Measurements from ENCODE around the gene MRPL37. TPM values are rescaled to one million over a fixed set of nuclear protein-coding genes. Genes with fewer than 3 reads are reported as not detected.

The MRPL37 gene
- total RNA-seq, 2 experiments from 2014 or later = 107 to 126 TPM

DNA sequence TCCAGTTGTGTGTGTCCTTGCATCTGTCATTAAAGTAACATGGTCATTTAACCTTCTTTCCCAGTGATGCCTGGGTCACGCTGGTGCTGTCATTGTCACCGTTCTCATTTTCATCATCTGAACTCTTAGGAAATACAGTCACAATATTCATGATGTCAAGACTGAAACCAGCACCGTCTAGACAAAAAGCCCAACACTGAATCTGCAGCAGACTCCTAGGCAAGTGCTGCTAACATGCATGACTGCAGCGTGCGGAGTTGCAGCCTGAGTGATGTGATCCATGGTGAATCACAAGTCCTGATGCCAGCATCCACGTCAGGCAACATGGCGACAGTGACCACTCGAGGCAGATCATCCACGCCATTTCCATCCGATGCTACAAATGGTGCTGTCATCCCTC lies 37.6 kb downstream of the MRPL37 start:
- H4K20me1 ChIP-seq (ENCODE audit: insufficient read depth, low read length) = no peaks in the 10 kb centered on the region
- intact Hi-C loops (cut with micrococcal nuclease; ENCODE audit: unreplicated experiment) = no loop called here
- H3K4me1 ChIP-seq (ENCODE audit: insufficient read depth, low read length, poor library complexity, severe bottlenecking) = no peaks in the 10 kb centered on the region
- H3K9me2 ChIP-seq (ENCODE audit: insufficient read depth, low read length) = no peaks in the 10 kb centered on the region
- no peak overlapping the region for H3K4me3 ChIP-seq (ENCODE audit: low read depth, low read length, poor library complexity, severe bottlenecking)
- H3K9me3 ChIP-seq (ENCODE audit: low read length) = no peaks in the 10 kb centered on the region
- no peak for DNase-seq (ENCODE audit: low spot score)
- peaks cover 16% of the 10 kb centered on the region for H3K36me3 ChIP-seq (ENCODE audit: insufficient read depth, low read length)
- ChIA-PET CTCF (ENCODE audit: unreplicated experiment) (no interaction called here), POLR2A (no interaction called here)
- no peak overlapping the region for H3K27ac ChIP-seq (ENCODE audit: low read depth, low read length, poor library complexity, severe bottlenecking)
- H2AFZ ChIP-seq (ENCODE audit: low read length) = no peak overlapping the region
- H3K4me2 ChIP-seq (ENCODE audit: low read length) = no peak overlapping the region
- TF ChIP-seq, protein P1, sequence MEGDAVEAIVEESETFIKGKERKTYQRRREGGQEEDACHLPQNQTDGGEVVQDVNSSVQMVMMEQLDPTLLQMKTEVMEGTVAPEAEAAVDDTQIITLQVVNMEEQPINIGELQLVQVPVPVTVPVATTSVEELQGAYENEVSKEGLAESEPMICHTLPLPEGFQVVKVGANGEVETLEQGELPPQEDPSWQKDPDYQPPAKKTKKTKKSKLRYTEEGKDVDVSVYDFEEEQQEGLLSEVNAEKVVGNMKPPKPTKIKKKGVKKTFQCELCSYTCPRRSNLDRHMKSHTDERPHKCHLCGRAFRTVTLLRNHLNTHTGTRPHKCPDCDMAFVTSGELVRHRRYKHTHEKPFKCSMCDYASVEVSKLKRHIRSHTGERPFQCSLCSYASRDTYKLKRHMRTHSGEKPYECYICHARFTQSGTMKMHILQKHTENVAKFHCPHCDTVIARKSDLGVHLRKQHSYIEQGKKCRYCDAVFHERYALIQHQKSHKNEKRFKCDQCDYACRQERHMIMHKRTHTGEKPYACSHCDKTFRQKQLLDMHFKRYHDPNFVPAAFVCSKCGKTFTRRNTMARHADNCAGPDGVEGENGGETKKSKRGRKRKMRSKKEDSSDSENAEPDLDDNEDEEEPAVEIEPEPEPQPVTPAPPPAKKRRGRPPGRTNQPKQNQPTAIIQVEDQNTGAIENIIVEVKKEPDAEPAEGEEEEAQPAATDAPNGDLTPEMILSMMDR (conservative IDR thresholded peaks at IDR 0.05; ENCODE audit: low read length) = no peak
- no peak for TF ChIP-seq EZH2phosphoT487 (IDR thresholded peaks at IDR 0.05; ENCODE audit: borderline replicate concordance, low read depth, low read length)
- no peaks in the 10 kb centered on the region for H3K79me2 ChIP-seq (ENCODE audit: insufficient read depth, low read depth, low read length)
- BruUV-seq (replicated peaks) = no TSS peak

GRCh38 chr1:54238353-54239034 lies 38.5 kb downstream of the MRPL37 start:
- ChIA-PET CTCF (ENCODE audit: unreplicated experiment) (no interaction called here), POLR2A (no interaction called here)
- no peak for TF ChIP-seq EZH2phosphoT487 (IDR thresholded peaks at IDR 0.05; ENCODE audit: borderline replicate concordance, low read depth, low read length)
- TF ChIP-seq, protein P1 (conservative IDR thresholded peaks at IDR 0.05; ENCODE audit: low read length) = no peak
- H3K27ac ChIP-seq (ENCODE audit: low read depth, low read length, poor library complexity, severe bottlenecking) = no peak overlapping the region
- H4K20me1 ChIP-seq (ENCODE audit: insufficient read depth, low read length) = no peaks in the 10 kb centered on the region
- H2AFZ ChIP-seq (ENCODE audit: low read length) = no peak overlapping the region
- H3K36me3 ChIP-seq (ENCODE audit: insufficient read depth, low read length) = peaks cover 16% of the 10 kb centered on the region
- intact Hi-C loops (cut with micrococcal nuclease; ENCODE audit: unreplicated experiment) = no loop called here
- no peaks in the 10 kb centered on the region for H3K9me2 ChIP-seq (ENCODE audit: insufficient read depth, low read length)
- H3K9me3 ChIP-seq (ENCODE audit: low read length) = no peaks in the 10 kb centered on the region
- no peak overlapping the region for H3K4me2 ChIP-seq (ENCODE audit: low read length)
- no TSS peak for BruUV-seq (replicated peaks)
- DNase-seq (ENCODE audit: low spot score) = no peak
- H3K79me2 ChIP-seq (ENCODE audit: insufficient read depth, low read depth, low read length) = no peaks in the 10 kb centered on the region
- H3K4me3 ChIP-seq (ENCODE audit: low read depth, low read length, poor library complexity, severe bottlenecking) = no peak overlapping the region
- H3K4me1 ChIP-seq (ENCODE audit: insufficient read depth, low read length, poor library complexity, severe bottlenecking) = no peaks in the 10 kb centered on the region

DNA sequence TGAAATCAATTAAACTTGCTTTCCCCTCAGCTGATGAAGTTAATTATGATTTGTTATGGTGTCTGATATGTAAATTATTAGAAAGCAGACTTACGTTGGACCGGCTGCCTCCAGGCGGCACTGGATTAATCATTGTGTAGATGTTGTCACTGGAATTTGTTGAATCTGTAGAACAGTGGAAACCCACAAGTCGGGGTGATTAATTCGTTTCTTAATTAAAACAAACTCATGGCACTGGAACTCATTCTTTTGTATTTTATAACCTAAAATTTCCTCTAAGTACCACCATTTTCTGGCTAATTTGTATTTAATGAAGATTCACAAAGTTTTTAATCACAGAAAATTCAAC lies 39.0 kb downstream of the MRPL37 start:
- CTCF ChIA-PET (ENCODE audit: unreplicated experiment) = no interaction called here
- no peaks in the 10 kb centered on the region for H4K20me1 ChIP-seq (ENCODE audit: insufficient read depth, low read length)

More for the DNA sequence above, 39.0 kb downstream of the MRPL37 start:
- no peak overlapping the region for H3K27ac ChIP-seq (ENCODE audit: low read depth, low read length, poor library complexity, severe bottlenecking)
- no peaks in the 10 kb centered on the region for H3K9me2 ChIP-seq (ENCODE audit: insufficient read depth, low read length)
- H3K4me1 ChIP-seq (ENCODE audit: insufficient read depth, low read length, poor library complexity, severe bottlenecking) = no peaks in the 10 kb centered on the region
- H3K9me3 ChIP-seq (ENCODE audit: low read length) = no peaks in the 10 kb centered on the region
- no peak for TF ChIP-seq EZH2phosphoT487 (IDR thresholded peaks at IDR 0.05; ENCODE audit: borderline replicate concordance, low read depth, low read length)
- TF ChIP-seq, protein P1 (conservative IDR thresholded peaks at IDR 0.05; ENCODE audit: low read length) = no peak
- H3K4me3 ChIP-seq (ENCODE audit: low read depth, low read length, poor library complexity, severe bottlenecking) = no peak overlapping the region
- BruUV-seq (replicated peaks) = no TSS peak
- H2AFZ ChIP-seq (ENCODE audit: low read length) = no peak overlapping the region
- intact Hi-C loops (cut with micrococcal nuclease; ENCODE audit: unreplicated experiment) = no loop called here
- no peak overlapping the region for H3K4me2 ChIP-seq (ENCODE audit: low read length)
- H3K36me3 ChIP-seq (ENCODE audit: insufficient read depth, low read length) = peaks cover 16% of the 10 kb centered on the region
- DNase-seq (ENCODE audit: low spot score) = no peak
- POLR2A ChIA-PET = no interaction called here
- no peaks in the 10 kb centered on the region for H3K79me2 ChIP-seq (ENCODE audit: insufficient read depth, low read depth, low read length)

Data from OCI-LY7 (cell line).